Mesenchymal stem cell (in vitro differentiated cells and primary cell): ENCODE results near the gene ERBB2.

Experiments
- DNase-seq: peaks from one replicate; pipeline ENCODE4 v3.0.0-alpha.2; 2013
- H2AFZ ChIP-seq: one replicate; pipeline ENCODE4 v1.6.1; 2013; ENCODE audit warnings: low read depth, mild to moderate bottlenecking, control low read depth, inconsistent platforms, low read length, moderate library complexity
- H2AK5ac ChIP-seq: 2 replicates; pipeline ENCODE4 v1.6.1; 2013; ENCODE audit warnings: low read length, moderate library complexity, mild to moderate bottlenecking, inconsistent platforms; ENCODE audit not compliant: severe bottlenecking
- H2BK120ac ChIP-seq: one replicate; pipeline ENCODE4 v1.6.1; 2013; ENCODE audit warnings: low read depth, mild to moderate bottlenecking, inconsistent platforms, low read length, moderate library complexity
- H2BK12ac ChIP-seq, 2 experiments: one replicate each; pipeline ENCODE4 v1.6.1; 2013; ENCODE audit warnings: inconsistent platforms in 2 of 2, low read length in 2 of 2, mild to moderate bottlenecking in 2 of 2, moderate library complexity in 2 of 2, control low read depth in 1 of 2
- H2BK15ac ChIP-seq: one replicate; pipeline ENCODE4 v1.6.1; 2013; ENCODE audit warnings: mild to moderate bottlenecking, low read depth, inconsistent platforms; ENCODE audit not compliant: poor library complexity, severe bottlenecking
- H2BK5ac ChIP-seq: 2 replicates; pipeline ENCODE4 v1.6.1; 2013; ENCODE audit warnings: low read depth, mild to moderate bottlenecking, low read length, control low read depth, inconsistent platforms; ENCODE audit not compliant: poor library complexity, severe bottlenecking
- H3K14ac ChIP-seq, 2 experiments: one replicate each; pipeline ENCODE4 v1.6.1; 2013; ENCODE audit warnings: inconsistent platforms in 2 of 2, low read length in 2 of 2, control low read depth in 1 of 2, mild to moderate bottlenecking in 1 of 2, moderate library complexity in 1 of 2
- H3K18ac ChIP-seq, 2 experiments: one replicate each; pipeline ENCODE4 v1.6.1; 2013; ENCODE audit warnings: inconsistent platforms in 2 of 2, low read length in 2 of 2, control low read depth in 1 of 2, low read depth in 1 of 2, mild to moderate bottlenecking in 1 of 2
- H3K23ac ChIP-seq, 2 experiments: one replicate each; pipeline ENCODE4 v1.6.1; 2013; ENCODE audit warnings: inconsistent platforms in 2 of 2, low read length in 2 of 2, mild to moderate bottlenecking in 2 of 2, moderate library complexity in 2 of 2, control low read depth in 1 of 2
- H3K27ac ChIP-seq: 2 replicates; pipeline ENCODE4 v1.5.1; 2013; ENCODE audit warnings: mild to moderate bottlenecking, moderate library complexity, low read length, control low read depth, inconsistent platforms; ENCODE audit not compliant: poor library complexity, severe bottlenecking
- H3K27me3 ChIP-seq, 2 experiments: 2 replicates each; pipeline versions ENCODE4 v1.6.1 to v1.7.0; 2013; ENCODE audit warnings: low read length in 2 of 2, mild to moderate bottlenecking in 2 of 2, moderate library complexity in 2 of 2, control low read depth in 1 of 2, inconsistent platforms in 1 of 2; ENCODE audit not compliant: control insufficient read depth in 1 of 2, insufficient read depth in 1 of 2
- H3K36me3 ChIP-seq, 2 experiments: 2 replicates each; pipeline versions ENCODE4 v1.6.1 to v1.7.0; 2013; ENCODE audit warnings: low read length in 2 of 2, control low read depth in 1 of 2, inconsistent platforms in 1 of 2, low read depth in 1 of 2, mild to moderate bottlenecking in 1 of 2; ENCODE audit not compliant: insufficient read depth in 2 of 2, control insufficient read depth in 1 of 2
- H3K4ac ChIP-seq, 2 experiments: one replicate each; pipeline ENCODE4 v1.6.1; 2013; ENCODE audit warnings: inconsistent platforms in 2 of 2, low read length in 2 of 2, mild to moderate bottlenecking in 2 of 2, moderate library complexity in 2 of 2, control low read depth in 1 of 2, low read depth in 1 of 2
- H3K4me1 ChIP-seq: 2 replicates; pipeline ENCODE4 v1.6.1; 2013; ENCODE audit warnings: low read depth, low read length, control low read depth; ENCODE audit not compliant: control insufficient read depth, insufficient read depth
- H3K4me2 ChIP-seq: 2 replicates; pipeline ENCODE4 v1.6.1; 2013; ENCODE audit warnings: low read length, mild to moderate bottlenecking, inconsistent platforms; ENCODE audit not compliant: poor library complexity, severe bottlenecking
- H3K4me3 ChIP-seq, 2 experiments: 2 replicates each; pipeline versions ENCODE4 v1.5.1 to v1.7.0; 2013; ENCODE audit warnings: low read length in 2 of 2, mild to moderate bottlenecking in 2 of 2, control low read depth in 1 of 2, low read depth in 1 of 2; ENCODE audit not compliant: insufficient read depth in 1 of 2
- H3K79me1 ChIP-seq: replicated peaks from 2 replicates; pipeline ENCODE4 v1.6.1; 2013; ENCODE audit warnings: mild to moderate bottlenecking, control low read depth, low read length, inconsistent platforms; ENCODE audit not compliant: poor library complexity, severe bottlenecking
- H3K9ac ChIP-seq: 2 replicates; pipeline ENCODE4 v1.7.0; 2013; ENCODE audit warnings: mild to moderate bottlenecking, low read length, moderate library complexity
- H3K9me3 ChIP-seq: 2 replicates; pipeline ENCODE4 v1.7.0; 2013; ENCODE audit warnings: mild to moderate bottlenecking, low read length; ENCODE audit not compliant: control insufficient read depth
- H4K8ac ChIP-seq: one replicate; pipeline ENCODE4 v1.6.1; 2013; ENCODE audit warnings: inconsistent platforms, mild to moderate bottlenecking, low read length, moderate library complexity
- H4K91ac ChIP-seq: one replicate; pipeline ENCODE4 v1.6.1; 2013; ENCODE audit warnings: mild to moderate bottlenecking, low read length, inconsistent platforms
- WGBS: methylation state at CpG from one replicate; pipeline ENCODE4 v1.1.7; 2013; ENCODE audit warnings: mixed read lengths; 5-methylcytosine and 5-hydroxymethylcytosine counted together

The ERBB2 gene

GRCh38 chr17:39772987-39773934 lies 73.4 kb downstream of the ERBB2 start:
- H3K27ac ChIP-seq: no peak overlapping the region
- WGBS: 79% methylated on average over 6 of the region's 7 CpGs
- H3K79me1 ChIP-seq: no peaks in the 10 kb centered on the region

GRCh38 chr17:39774047-39774446 lies 74.2 kb downstream of the ERBB2 start:
- H3K23ac ChIP-seq: no peak overlapping the region
- no peak overlapping the region for H2BK120ac ChIP-seq
- no peak overlapping the region for H3K4me2 ChIP-seq
- WGBS: 20% methylated on average over 2 of the region's 4 CpGs
- H4K91ac ChIP-seq: no peak overlapping the region
- no peak overlapping the region for H3K9ac ChIP-seq
- no peaks in the 10 kb centered on the region for H3K4me1 ChIP-seq
- no peaks in the 10 kb centered on the region for H3K79me1 ChIP-seq
- H3K36me3 ChIP-seq: no peaks in the 10 kb centered on the region
- no peak overlapping the region for H3K14ac ChIP-seq
- no peak overlapping the region for H2BK5ac ChIP-seq
- no peak for DNase-seq
- no peak overlapping the region for H3K4me3 ChIP-seq
- no peak overlapping the region for H4K8ac ChIP-seq
- no peak overlapping the region for H3K18ac ChIP-seq
- H2AFZ ChIP-seq: no peak overlapping the region
- H3K27me3 ChIP-seq: peaks cover 35 to 85% of the 10 kb centered on the region in 2 experiments
- no peak overlapping the region for H2BK12ac ChIP-seq
- H2AK5ac ChIP-seq: no peak overlapping the region
- H3K4ac ChIP-seq: no peak overlapping the region
- no peaks in the 10 kb centered on the region for H3K9me3 ChIP-seq
- no peak overlapping the region for H3K27ac ChIP-seq
- no peak overlapping the region for H2BK15ac ChIP-seq

More at GRCh38 chr17:39772987-39773934, 73.4 kb downstream of the ERBB2 start:
- Histone ChIP-seq H4K8ac (no peak overlapping the region), H3K23ac (no peak overlapping the region), H2AFZ (no peak overlapping the region), H2BK120ac (no peak overlapping the region), H2BK15ac (no peak overlapping the region), H2AK5ac (no peak overlapping the region), H3K18ac (no peak overlapping the region), H3K36me3 (no peaks in the 10 kb centered on the region), H3K4ac (no peak overlapping the region), H3K9ac (no peak overlapping the region), H3K14ac (no peak overlapping the region), H2BK5ac (no peak overlapping the region), H3K27me3 (peaks cover 37 to 88% of the 10 kb centered on the region in 2 experiments), H3K9me3 (no peaks in the 10 kb centered on the region), H3K4me2 (no peak overlapping the region), H3K4me1 (no peaks in the 10 kb centered on the region), H2BK12ac (no peak overlapping the region), H3K4me3 (no peak overlapping the region), H4K91ac (no peak overlapping the region)
- DNase-seq: no peak

GRCh38 chr17:39775031-39775430 lies 75.2 kb downstream of the ERBB2 start:
- no peak overlapping the region for H3K4me2 ChIP-seq
- H3K36me3 ChIP-seq: no peaks in the 10 kb centered on the region
- H4K91ac ChIP-seq: no peak overlapping the region
- no peaks in the 10 kb centered on the region for H3K9me3 ChIP-seq
- H3K9ac ChIP-seq: no peak overlapping the region
- H3K23ac ChIP-seq: no peak overlapping the region
- no peaks in the 10 kb centered on the region for H3K79me1 ChIP-seq
- H3K27me3 ChIP-seq: peaks cover 31 to 76% of the 10 kb centered on the region in 2 experiments
- H2BK5ac ChIP-seq: no peak overlapping the region
- H2BK120ac ChIP-seq: no peak overlapping the region
- H2BK15ac ChIP-seq: no peak overlapping the region
- 100% methylated on average over 1 of the region's 2 CpGs for WGBS
- no peak for DNase-seq
- no peak overlapping the region for H2AFZ ChIP-seq
- no peak overlapping the region for H3K4ac ChIP-seq
- no peak overlapping the region for H3K4me3 ChIP-seq
- H3K4me1 ChIP-seq: no peaks in the 10 kb centered on the region
- H4K8ac ChIP-seq: no peak overlapping the region
- no peak overlapping the region for H2AK5ac ChIP-seq
- no peak overlapping the region for H2BK12ac ChIP-seq
- no peak overlapping the region for H3K14ac ChIP-seq
- no peak overlapping the region for H3K18ac ChIP-seq
- H3K27ac ChIP-seq: no peak overlapping the region

GRCh38 chr17:39776252-39776651 lies 76.4 kb downstream of the ERBB2 start:
- H2BK12ac ChIP-seq: no peak overlapping the region
- no peak overlapping the region for H3K18ac ChIP-seq
- H4K8ac ChIP-seq: no peak overlapping the region
- H3K36me3 ChIP-seq: no peaks in the 10 kb centered on the region
- no peak overlapping the region for H2AFZ ChIP-seq
- H3K79me1 ChIP-seq: no peaks in the 10 kb centered on the region
- no peak overlapping the region for H2BK15ac ChIP-seq
- H3K9ac ChIP-seq: no peak overlapping the region
- peaks cover 23 to 76% of the 10 kb centered on the region in 2 experiments for H3K27me3 ChIP-seq
- H3K23ac ChIP-seq: no peak overlapping the region
- no peak for DNase-seq
- H4K91ac ChIP-seq: no peak overlapping the region
- H3K4me2 ChIP-seq: no peak overlapping the region
- H2BK120ac ChIP-seq: no peak overlapping the region
- H2BK5ac ChIP-seq: no peak overlapping the region
- H3K9me3 ChIP-seq: no peaks in the 10 kb centered on the region
- no peak overlapping the region for H3K14ac ChIP-seq
- no peak overlapping the region for H3K4me3 ChIP-seq
- no peak overlapping the region for H2AK5ac ChIP-seq
- H3K4ac ChIP-seq: no peak overlapping the region
- no peaks in the 10 kb centered on the region for H3K4me1 ChIP-seq
- H3K27ac ChIP-seq: no peak overlapping the region
